Stimulated activated naive CD8-positive, alpha-beta T cell treated with anti-CD3 and anti-CD28 coated beads, Interleukin-15, amount 100 ng/mL, for 72 hours (primary cell): ENCODE results near the gene ZBTB40.
A peak's percentile ranks its signal among the peaks of the same experiment; 100 is the strongest.

Experiments
- ATAC-seq: fragments of 150-1000 bp; cut with Tn5 transposase; 2 replicates; pipeline ENCODE4 v1.10.0; 2021; ENCODE audit warnings: mild to moderate bottlenecking, moderate library complexity
- DNase-seq, 2 donors: peaks; one replicate each; pipeline ENCODE4 v3.0.0; 2021 to 2022
- H3K27ac Mint-ChIP-seq, 2 donors: one replicate each; pipeline ENCODE4 v1.8.0; 2022; ENCODE audit warnings: mild to moderate bottlenecking in 2 of 2, mixed read lengths in 2 of 2, moderate library complexity in 2 of 2
- H3K27me3 Mint-ChIP-seq: one replicate; pipeline ENCODE4 v1.8.0; 2022; ENCODE audit warnings: mixed read lengths
- H3K4me1 Mint-ChIP-seq: one replicate; pipeline ENCODE4 v1.8.0; 2022; ENCODE audit warnings: mild to moderate bottlenecking, mixed read lengths
- H3K4me3 Mint-ChIP-seq, 2 donors: one replicate each; pipeline ENCODE4 v1.8.0; 2022; ENCODE audit warnings: mild to moderate bottlenecking in 2 of 2, mixed read lengths in 2 of 2, moderate library complexity in 1 of 2
- H3K9me3 Mint-ChIP-seq, 2 donors: one replicate each; pipeline ENCODE4 v1.8.0; 2022; ENCODE audit warnings: mixed read lengths in 2 of 2

Gene ZBTB40

DNA sequence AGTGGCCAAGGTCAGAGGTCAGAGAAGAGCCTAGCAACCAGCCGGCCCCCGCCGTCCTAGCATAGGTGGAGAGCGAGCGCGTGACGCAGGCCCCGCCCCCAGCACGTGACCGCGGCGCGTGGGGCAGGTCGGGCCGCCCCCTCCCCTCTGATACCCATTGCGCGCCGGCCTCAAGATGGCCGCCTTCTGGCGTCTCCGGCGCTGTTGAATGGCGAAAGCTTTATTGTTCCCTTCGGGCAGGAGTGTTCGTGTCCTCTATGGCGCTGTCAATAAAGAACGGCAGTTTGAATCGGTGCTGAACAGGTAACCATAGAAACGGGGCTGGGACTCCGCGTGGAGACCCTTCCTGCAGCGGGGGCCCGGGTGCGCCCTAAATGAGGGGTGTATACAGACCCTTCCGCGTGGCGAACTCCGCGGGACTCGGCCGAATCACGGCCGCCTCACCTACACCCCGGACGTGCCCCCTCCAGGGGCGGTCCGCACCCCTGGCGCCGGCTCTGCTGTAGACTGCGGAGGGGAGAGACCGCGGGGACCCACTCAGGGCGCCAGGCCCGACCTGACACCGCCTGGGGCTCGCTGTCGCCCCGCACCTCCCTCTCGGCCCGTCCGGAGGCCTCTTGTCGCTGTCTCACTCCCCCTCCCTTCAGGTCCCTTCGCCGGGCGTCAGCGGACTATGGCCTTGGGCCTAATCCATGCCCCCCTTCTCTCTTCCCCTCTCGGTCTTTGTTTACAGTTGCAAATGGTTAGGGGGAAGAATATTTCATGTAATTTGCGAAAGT lies at the start of gene ZBTB40:
ZBTB40 (plus strand) TSS at position 150 of the 779 bp plus-strand sequence. CDS start 38,098 bp downstream, outside the sequence.
- peak; percentile 98 for ATAC-seq
- peaks cover 40% of the 10 kb centered on the region for H3K4me1 Mint-ChIP-seq

GRCh38 chr1:22402356-22403053 lies 49.1 kb upstream of the ZBTB40 start:
- Mint-ChIP-seq H3K4me1 (peaks cover 20% of the 10 kb centered on the region), H3K27ac (no peak overlapping the region), H3K27me3 (peaks cover 80% of the 10 kb centered on the region), H3K9me3 (no peaks in the 10 kb centered on the region), H3K4me3 (no peak overlapping the region)
- DNase-seq (no peak), ATAC-seq (no peak)

More for the DNA sequence above, at the start of gene ZBTB40:
- peak; percentile 92 to 95 for DNase-seq
- Mint-ChIP-seq H3K27ac (peak within 1 kb of the TSS; percentile 96 to 99), H3K9me3 (peaks cover 6% of the 10 kb centered on the region in 2 donors), H3K27me3 (no peaks in the 10 kb centered on the region), H3K4me3 (peak within 1 kb of the TSS; percentile 96 to 98)

DNA sequence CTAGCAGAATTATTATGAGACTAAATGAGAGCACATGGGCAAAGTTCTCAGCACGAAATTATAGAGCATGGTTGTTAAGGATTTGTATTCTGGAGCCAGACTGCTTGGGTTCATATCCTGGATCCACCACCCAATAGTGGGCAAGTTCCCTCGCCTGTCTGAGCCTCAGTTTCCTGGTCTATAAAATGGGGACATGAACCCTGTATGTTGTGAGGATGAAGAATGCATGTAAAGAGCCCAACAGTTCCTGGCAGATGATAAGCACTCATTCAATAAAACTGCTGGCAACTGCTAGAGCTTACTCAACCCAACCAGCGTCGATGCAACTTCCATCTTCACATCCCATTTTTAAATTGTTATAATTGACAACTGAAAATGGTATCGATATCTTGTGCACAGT lies 47.2 kb upstream of the ZBTB40 start:
- DNase-seq (no peak), ATAC-seq (no peak)
- no peak overlapping the region for H3K4me3 Mint-ChIP-seq
- peaks cover 77% of the 10 kb centered on the region for H3K27me3 Mint-ChIP-seq
- H3K27ac Mint-ChIP-seq, result no peak overlapping the region
- no peaks in the 10 kb centered on the region for H3K9me3 Mint-ChIP-seq
- H3K4me1 Mint-ChIP-seq, result peaks cover 3% of the 10 kb centered on the region

DNA sequence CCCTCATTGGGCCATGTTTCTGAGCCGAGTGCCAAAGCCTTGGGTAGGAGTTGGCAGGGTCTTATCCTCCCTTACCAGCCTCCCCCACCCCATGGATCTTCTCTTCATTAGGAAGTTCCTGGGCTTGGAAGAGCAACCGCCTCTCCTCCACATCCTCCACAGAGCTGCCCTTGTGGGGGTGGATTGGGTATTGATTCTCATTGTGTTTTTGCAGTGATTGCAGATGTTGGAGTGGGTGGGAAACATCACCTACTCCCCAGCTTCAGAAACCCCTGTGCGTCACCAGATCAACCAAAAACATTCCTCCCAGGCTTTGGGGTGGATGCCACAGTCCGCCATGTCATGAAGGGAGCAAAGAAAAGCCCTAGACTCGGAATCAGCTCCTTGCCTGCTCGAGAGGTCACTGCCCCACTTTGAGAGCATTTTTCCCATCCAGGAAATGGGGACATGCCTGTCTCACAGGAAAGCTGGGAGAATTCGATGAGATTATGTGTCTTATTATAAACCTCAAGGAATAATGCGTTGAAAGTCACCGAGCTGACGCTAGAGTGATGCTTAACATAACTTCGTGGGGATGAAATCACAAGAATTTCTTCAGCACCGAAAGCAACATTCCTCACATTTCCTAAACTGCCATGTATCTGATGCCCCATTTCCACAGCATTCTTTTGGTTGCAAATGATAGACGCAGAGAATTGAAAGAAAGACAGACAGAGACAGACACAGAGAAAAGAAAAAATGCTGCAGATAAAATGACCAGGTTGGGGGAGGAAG lies 44.7 kb upstream of the ZBTB40 start:
- H3K4me3 Mint-ChIP-seq, result no peak overlapping the region
- peaks cover 61% of the 10 kb centered on the region for H3K27me3 Mint-ChIP-seq
- H3K27ac Mint-ChIP-seq, result no peak overlapping the region
- no peaks in the 10 kb centered on the region for H3K4me1 Mint-ChIP-seq
- H3K9me3 Mint-ChIP-seq, result no peaks in the 10 kb centered on the region
- no peak for DNase-seq
- no peak for ATAC-seq

- ATAC-seq (no peak), DNase-seq (no peak)
- Mint-ChIP-seq H3K4me3 (no peak overlapping the region), H3K27ac (no peak overlapping the region), H3K9me3 (no peaks in the 10 kb centered on the region), H3K4me1 (no peaks in the 10 kb centered on the region), H3K27me3 (peaks cover 58% of the 10 kb centered on the region)
These were observed 43.4 kb upstream of the ZBTB40 start for GRCh38 chr1:22408230-22408629.

- Mint-ChIP-seq H3K4me1 (no peaks in the 10 kb centered on the region), H3K4me3 (no peak overlapping the region), H3K27me3 (peaks cover 43% of the 10 kb centered on the region), H3K27ac (no peak overlapping the region), H3K9me3 (no peaks in the 10 kb centered on the region)
- ATAC-seq, result no peak
- DNase-seq, result no peak
These were observed 41.2 kb upstream of the ZBTB40 start for GRCh38 chr1:22410401-22410800.

DNA sequence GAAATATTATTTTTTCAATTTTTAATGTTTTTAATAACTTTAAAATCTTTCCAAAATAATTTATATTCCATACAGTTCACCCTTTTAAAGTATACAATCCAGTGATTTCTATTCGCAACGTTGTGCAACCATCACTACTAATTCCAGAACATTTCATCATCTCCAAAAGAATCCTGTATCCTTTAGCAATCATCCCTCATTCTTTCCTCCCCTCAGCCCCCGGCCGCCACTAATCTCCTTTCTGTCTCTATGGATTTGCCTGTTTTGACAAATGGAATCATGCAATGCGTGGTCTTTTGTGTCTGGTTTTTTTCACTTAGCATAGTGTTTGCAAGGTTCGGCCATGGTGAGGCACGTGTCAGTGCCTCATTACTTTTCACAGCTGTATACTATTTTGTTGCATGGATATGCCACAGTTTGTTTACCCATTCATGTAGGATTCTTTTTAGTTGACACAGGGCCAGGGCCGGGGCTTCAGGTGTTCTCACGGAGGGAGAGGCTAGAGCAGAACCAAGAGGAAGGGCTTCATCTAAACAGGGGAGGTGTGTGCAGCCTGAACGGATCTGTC lies 40.6 kb upstream of the ZBTB40 start:
- DNase-seq (no peak), ATAC-seq (no peak)
- Mint-ChIP-seq H3K27me3 (peaks cover 49% of the 10 kb centered on the region), H3K9me3 (no peaks in the 10 kb centered on the region), H3K4me3 (no peak overlapping the region), H3K4me1 (no peaks in the 10 kb centered on the region), H3K27ac (no peak overlapping the region)

- no peak for ATAC-seq
- no peak overlapping the region for H3K4me3 Mint-ChIP-seq
- H3K4me1 Mint-ChIP-seq, result no peaks in the 10 kb centered on the region
- DNase-seq, result no peak
- no peak overlapping the region for H3K27ac Mint-ChIP-seq
- H3K27me3 Mint-ChIP-seq, result peaks cover 49% of the 10 kb centered on the region
- no peaks in the 10 kb centered on the region for H3K9me3 Mint-ChIP-seq
These were observed 40.1 kb upstream of the ZBTB40 start for GRCh38 chr1:22411589-22411988.

DNA sequence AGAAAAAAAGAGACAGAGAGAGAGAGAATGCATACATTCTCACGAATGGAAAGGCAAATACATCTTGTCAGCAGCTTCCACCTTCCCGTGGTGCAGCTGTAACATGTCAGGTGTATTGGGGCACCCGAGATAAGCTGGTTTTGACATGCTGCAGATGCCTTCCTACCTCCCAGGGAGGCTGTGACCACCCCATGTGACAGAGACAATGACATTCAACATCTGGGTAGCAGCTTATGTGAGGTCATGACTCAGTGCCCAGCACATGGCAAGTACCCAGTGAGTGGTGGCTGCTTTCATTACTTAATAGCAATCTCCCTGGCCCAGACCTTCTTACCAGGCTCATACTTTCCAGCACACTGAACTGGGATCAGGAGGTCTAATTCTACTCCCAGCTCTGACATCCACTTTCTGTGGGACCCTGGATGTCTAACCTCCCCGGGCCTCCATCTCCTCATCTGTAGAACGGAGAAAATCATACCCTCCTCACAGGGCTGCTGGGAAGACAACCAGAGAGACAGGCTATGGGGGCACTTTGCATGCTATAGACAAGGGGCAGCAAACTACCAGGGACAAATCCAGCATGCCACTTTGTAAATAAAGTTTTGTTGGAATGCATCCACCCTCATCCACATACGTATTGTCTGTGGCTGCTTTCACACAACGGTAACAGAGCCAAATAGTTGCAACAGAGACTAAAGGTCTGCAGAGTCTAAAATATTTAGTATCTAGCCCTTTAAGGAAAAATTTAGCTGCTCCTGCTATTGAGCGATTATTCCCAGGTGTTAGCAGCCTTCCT lies 38.5 kb upstream of the ZBTB40 start:
- Mint-ChIP-seq H3K27ac (no peak overlapping the region), H3K4me1 (no peaks in the 10 kb centered on the region), H3K4me3 (no peak overlapping the region), H3K27me3 (peaks cover 47% of the 10 kb centered on the region), H3K9me3 (no peaks in the 10 kb centered on the region)
- ATAC-seq (no peak), DNase-seq (no peak)

DNA sequence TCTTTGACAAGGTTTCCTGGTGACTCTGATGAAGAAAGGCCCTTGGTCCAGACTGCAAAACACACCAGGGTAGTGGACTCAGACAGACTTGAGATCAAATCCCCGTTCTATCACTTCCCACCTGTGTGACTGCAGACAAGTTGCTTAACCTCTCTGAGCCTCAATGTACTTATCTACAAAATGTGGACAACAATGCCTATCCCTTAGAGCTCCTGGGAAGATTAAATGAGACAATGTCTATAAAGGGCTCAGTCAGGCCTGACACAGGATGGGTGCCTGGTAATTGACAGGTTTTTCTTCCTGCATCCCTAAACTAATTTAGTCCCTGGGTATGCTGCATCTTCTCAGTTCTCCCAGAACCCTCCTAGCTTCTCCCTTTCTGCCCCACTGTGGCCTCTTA lies 37.9 kb upstream of the ZBTB40 start:
- Mint-ChIP-seq H3K9me3 (no peaks in the 10 kb centered on the region), H3K4me3 (no peak overlapping the region), H3K27ac (no peak overlapping the region), H3K27me3 (peaks cover 47% of the 10 kb centered on the region), H3K4me1 (no peaks in the 10 kb centered on the region)
- no peak for DNase-seq
- ATAC-seq, result no peak

GRCh38 chr1:22414244-22414751 lies 37.4 kb upstream of the ZBTB40 start:
- Mint-ChIP-seq H3K27ac (no peak overlapping the region), H3K4me1 (no peaks in the 10 kb centered on the region), H3K9me3 (no peaks in the 10 kb centered on the region), H3K27me3 (peaks cover 51% of the 10 kb centered on the region), H3K4me3 (no peak overlapping the region)
- ATAC-seq (no peak), DNase-seq (no peak)

DNA sequence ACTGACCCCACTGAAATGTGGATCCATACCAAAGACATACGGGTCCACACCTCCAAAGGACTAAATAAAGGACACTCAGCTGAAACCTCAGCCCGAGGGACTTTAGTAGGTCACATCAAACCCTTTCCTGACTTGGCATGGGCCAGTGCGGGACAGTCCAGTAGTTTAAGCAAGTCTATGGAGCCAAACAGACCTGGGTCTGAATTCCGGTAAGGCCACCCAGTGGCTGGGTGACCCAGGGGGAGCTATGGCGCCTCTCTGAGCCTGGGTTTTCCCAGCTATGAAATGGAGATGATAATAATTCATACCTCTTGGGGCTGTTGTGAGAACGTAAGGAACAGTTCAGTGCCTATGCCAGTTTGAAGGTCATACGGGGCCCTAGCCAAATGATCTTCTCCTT lies 36.2 kb upstream of the ZBTB40 start:
- Mint-ChIP-seq H3K4me3 (no peak overlapping the region), H3K27ac (no peak overlapping the region), H3K27me3 (peaks cover 63% of the 10 kb centered on the region), H3K4me1 (no peaks in the 10 kb centered on the region), H3K9me3 (no peaks in the 10 kb centered on the region)
- ATAC-seq (no peak), DNase-seq (no peak)

DNA sequence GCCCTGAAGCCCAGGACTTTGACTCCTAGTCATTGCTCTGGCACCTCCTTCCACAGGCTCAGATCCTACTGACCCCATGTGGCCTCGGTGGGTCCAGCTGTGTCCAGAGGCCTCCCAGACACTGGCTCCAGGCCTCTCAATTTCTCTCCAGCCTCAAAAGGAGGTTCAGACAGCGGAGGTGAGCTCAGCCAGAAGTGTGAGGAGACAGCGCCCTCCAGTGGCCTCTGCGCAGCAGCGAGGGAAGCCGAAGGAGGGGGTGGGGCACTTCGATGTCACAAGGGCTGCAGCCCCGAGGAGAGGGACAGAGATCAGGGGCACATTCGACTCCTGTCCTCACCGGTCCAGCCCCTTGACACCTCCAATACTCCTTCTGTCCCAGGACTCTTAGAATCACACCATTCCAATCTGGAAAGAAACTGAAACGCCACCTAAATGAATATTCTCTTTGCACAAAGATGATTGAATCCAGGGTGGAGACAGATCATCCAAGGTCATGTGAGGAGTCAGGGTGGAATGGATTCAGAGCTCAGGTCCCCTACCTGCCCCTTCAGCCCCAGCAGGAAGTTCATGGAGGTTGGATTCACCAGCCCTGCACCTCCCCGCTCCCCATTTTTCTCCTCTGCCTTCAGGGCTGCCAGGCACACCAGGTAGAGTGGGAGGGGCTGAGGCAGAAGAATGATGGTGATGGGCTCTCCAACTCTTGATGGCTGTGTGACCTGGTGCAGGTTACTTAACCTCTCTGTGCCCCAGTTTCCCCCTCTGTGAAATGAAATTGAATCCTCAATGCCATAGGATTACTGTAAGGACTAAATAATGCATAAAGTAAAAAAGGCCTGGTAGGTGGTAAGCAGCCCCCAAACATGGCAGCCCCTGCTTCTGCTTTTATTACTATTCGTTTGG lies 34.8 kb upstream of the ZBTB40 start:
- Mint-ChIP-seq H3K9me3 (no peaks in the 10 kb centered on the region), H3K27ac (no peak overlapping the region), H3K27me3 (peaks cover 66% of the 10 kb centered on the region), H3K4me3 (no peak overlapping the region), H3K4me1 (no peaks in the 10 kb centered on the region)
- peak; percentile 74 to 80 for DNase-seq
- ATAC-seq, result peak; percentile 75

GRCh38 chr1:22417466-22417865 lies 34.2 kb upstream of the ZBTB40 start:
- Mint-ChIP-seq H3K9me3 (no peaks in the 10 kb centered on the region), H3K4me3 (no peak overlapping the region), H3K27me3 (peaks cover 69% of the 10 kb centered on the region), H3K27ac (no peak overlapping the region), H3K4me1 (no peaks in the 10 kb centered on the region)
- ATAC-seq, result no peak
- no peak for DNase-seq
